Keratinocyte (primary cell): ENCODE measurements around the gene CKMT2. TPM values are rescaled to one million over a fixed set of nuclear protein-coding genes. Genes with fewer than 3 reads are reported as not detected.

ENCODE experiments used
- DNase-seq: peaks from one replicate; pipeline ENCODE4 v3.0.0-alpha.2; 2011; ENCODE audit warnings: low read depth, missing footprints, low spot score
- FAIRE-seq: peaks from 2 replicates; lab custom pipeline; 2011; peaks lifted over from hg19 to GRCh38; lab: Jason Lieb, UNC
- H2AFZ ChIP-seq: 2 replicates; pipeline ENCODE4 v1.6.0; 2012; ENCODE audit warnings: low read length, control low read depth, inconsistent platforms; ENCODE audit not compliant: control insufficient read depth
- H3K27ac ChIP-seq: 2 replicates; pipeline ENCODE4 v1.5.1; 2011; ENCODE audit warnings: low read length; ENCODE audit not compliant: control insufficient read depth, insufficient read depth
- H3K27me3 ChIP-seq: 3 replicates; pipeline ENCODE4 v1.6.0; 2011; ENCODE audit warnings: low read length; ENCODE audit not compliant: control insufficient read depth, insufficient read depth; ENCODE audit errors: extremely low read depth
- H3K36me3 ChIP-seq, 2 experiments: 2 replicates in 1 of 2; 3 replicates in 1 of 2; pipeline ENCODE4 v1.5.1; 2011; ENCODE audit warnings: low read length in 2 of 2, mild to moderate bottlenecking in 1 of 2; ENCODE audit not compliant: control insufficient read depth in 2 of 2, insufficient read depth in 2 of 2; ENCODE audit errors: extremely low read depth in 1 of 2
- H3K4me1 ChIP-seq: 3 replicates; pipeline ENCODE4 v1.5.1; 2011; ENCODE audit warnings: low read length; ENCODE audit not compliant: control insufficient read depth, insufficient read depth; ENCODE audit errors: extremely low read depth
- H3K4me2 ChIP-seq: 3 replicates; pipeline ENCODE4 v1.6.0; 2011; ENCODE audit warnings: low read depth, low read length; ENCODE audit not compliant: control insufficient read depth, insufficient read depth; ENCODE audit errors: extremely low read depth
- H3K4me3 ChIP-seq, 3 experiments: fragments of 200-600 bp in 1 of 3; sonication (generic) in 1 of 3; 2 replicates in 2 of 3; 3 replicates in 1 of 3; pipeline ENCODE4 v1.5.1; 2011 to 2016; ENCODE audit warnings: low read length in 3 of 3, mild to moderate bottlenecking in 3 of 3, control low read depth in 2 of 3, inconsistent platforms in 1 of 3, low read depth in 1 of 3, mixed read lengths in 1 of 3, mixed run types in 1 of 3, moderate library complexity in 1 of 3; ENCODE audit not compliant: control insufficient read depth in 2 of 3, insufficient read depth in 2 of 3; ENCODE audit errors: extremely low read depth in 1 of 3
- H3K79me2 ChIP-seq: 2 replicates; pipeline ENCODE4 v1.6.0; 2012; ENCODE audit warnings: low read length; ENCODE audit not compliant: control insufficient read depth, insufficient read depth
- H3K9ac ChIP-seq: 3 replicates; pipeline ENCODE4 v1.6.0; 2011; ENCODE audit warnings: low read length; ENCODE audit not compliant: control insufficient read depth, insufficient read depth; ENCODE audit errors: extremely low read depth
- H3K9me1 ChIP-seq: 3 replicates; pipeline ENCODE4 v1.6.0; 2011; ENCODE audit warnings: low read length; ENCODE audit not compliant: control insufficient read depth, insufficient read depth; ENCODE audit errors: extremely low read depth
- H3K9me3 ChIP-seq: 2 replicates; pipeline ENCODE4 v1.5.1; 2012; ENCODE audit warnings: low read depth, low read length; ENCODE audit not compliant: control insufficient read depth
- H4K20me1 ChIP-seq: 3 replicates; pipeline ENCODE4 v1.6.0; 2011; ENCODE audit warnings: low read length; ENCODE audit not compliant: control insufficient read depth, insufficient read depth; ENCODE audit errors: extremely low read depth
- CTCF ChIP-seq, 3 experiments: IDR thresholded peaks in 1 of 3; conservative IDR thresholded peaks in 1 of 3; optimal IDR thresholded peaks in 1 of 3; 2 replicates in 2 of 3; 3 replicates in 1 of 3; pipeline versions ENCODE3 to v1.5.1; 2011; ENCODE audit warnings: low read length in 3 of 3, mild to moderate bottlenecking in 3 of 3, moderate library complexity in 2 of 3, control low read depth in 1 of 3, inconsistent platforms in 1 of 3; ENCODE audit not compliant: insufficient read depth in 2 of 3; ENCODE audit errors: extremely low read depth in 1 of 3
- EZH2 ChIP-seq: IDR thresholded peaks from one replicate; pipeline ENCODE4 v1.6.1; 2012; ENCODE audit warnings: inconsistent platforms, mild to moderate bottlenecking, low read length, moderate library complexity
- dilution Hi-C: fragments of 300-500 bp; cut with MboI; formaldehyde crosslinking; loops from one replicate; pipeline ENCODE4 v1.7.0; 2020; ENCODE audit warnings: low sequenced_read_pairs; ENCODE audit not compliant: extremely low pct_ligation_motif_present
- polyA plus RNA-seq, 5 experiments: library from polyadenylated mRNA; depleted of rRNA in 3 of 5; stranded (reverse) in 3 of 5; stranded (forward) in 1 of 5; unstranded in 1 of 5; fragments of >200 nt; gene quantifications; 1 replicate in 1 of 5; 2 replicates in 3 of 5; 3 replicates in 1 of 5; pipeline versions ENCODE4 v1.2.1 to v1.2.3, GENCODE V29; 2011 to 2012; ENCODE audit warnings: missing spikeins in 2 of 5, low read depth in 1 of 5, low replicate concordance in 1 of 5

CKMT2 gene
- polyA plus RNA-seq, 1 donor (not counting 4 experiments of a cell fraction or from before 2014, with no cell fraction given): not detected

GRCh38 chr5:81305785-81306184 lies 72.7 kb downstream of the CKMT2 start:
- Histone ChIP-seq H3K4me2 (no peak overlapping the region), H3K9ac (no peak overlapping the region), H2AFZ (no peak overlapping the region), H3K9me3 (no peaks in the 10 kb centered on the region), H3K4me3 (no peak overlapping the region), H3K4me1 (peaks cover 10% of the 10 kb centered on the region), H3K9me1 (no peaks in the 10 kb centered on the region), H3K27ac (no peak overlapping the region), H3K36me3 (peaks cover 2 to 7% of the 10 kb centered on the region in 2 experiments), H3K79me2 (peaks cover 34% of the 10 kb centered on the region), H4K20me1 (no peaks in the 10 kb centered on the region), H3K27me3 (no peaks in the 10 kb centered on the region)
- FAIRE-seq (no peak), DNase-seq (no peak)
- dilution Hi-C loops: no loop called here
- TF ChIP-seq CTCF (optimal IDR thresholded peaks at IDR 0.05 in 1 of 3, IDR thresholded peaks at IDR 0.05 in 1 of 3, conservative IDR thresholded peaks at IDR 0.05 in 1 of 3; ENCODE audit: extremely low read depth in 1 of 3, insufficient read depth in 2 of 3, low read length in 3 of 3) (no peak), EZH2 (no peak)

- DNase-seq (no peak), FAIRE-seq (no peak)
- no peaks in the 10 kb centered on the region for H3K9me3 ChIP-seq
- H3K27me3 ChIP-seq: no peaks in the 10 kb centered on the region
- H3K9ac ChIP-seq: no peak overlapping the region
- H2AFZ ChIP-seq: no peak overlapping the region
- dilution Hi-C loops: no loop called here
- H3K4me3 ChIP-seq: no peak overlapping the region
- peaks cover 13% of the 10 kb centered on the region for H3K79me2 ChIP-seq
- H3K4me1 ChIP-seq: no peaks in the 10 kb centered on the region
- H3K4me2 ChIP-seq: no peak overlapping the region
- H4K20me1 ChIP-seq: no peaks in the 10 kb centered on the region
- no peaks in the 10 kb centered on the region for H3K9me1 ChIP-seq
- peaks cover 5 to 13% of the 10 kb centered on the region in 2 experiments for H3K36me3 ChIP-seq
- TF ChIP-seq CTCF (optimal IDR thresholded peaks at IDR 0.05 in 1 of 3, IDR thresholded peaks at IDR 0.05 in 1 of 3, conservative IDR thresholded peaks at IDR 0.05 in 1 of 3; ENCODE audit: extremely low read depth in 1 of 3, insufficient read depth in 2 of 3, low read length in 3 of 3) (no peak), EZH2 (no peak)
- no peak overlapping the region for H3K27ac ChIP-seq
Observed at GRCh38 chr5:81308836-81309235, 75.7 kb downstream of the CKMT2 start.
